IMR-90 (cell line): Measurements from ENCODE around the gene TUBGCP6. TPM values are rescaled to one million over a fixed set of nuclear protein-coding genes. Genes with fewer than 3 reads are reported as not detected.

Experiments
- ATAC-seq: fragments of 200-7000 bp; cut with Tn5 transposase; 2 replicates; pipeline ENCODE4 v1.9.1; 2020; ENCODE audit warnings: low read depth, mild to moderate bottlenecking, moderate library complexity
- BruUV-seq: library from RNA; stranded (reverse); fragments of 400-500 nt; replicated peaks from 2 replicates; lab custom pipeline; 2021; lab: Mats Ljungman, UMichigan
- CTCF ChIA-PET: fragments of 300-600 bp; formaldehyde crosslinking; extraction: SDS; loops from one replicate; lab custom pipeline; 2021; ENCODE audit warnings: antibody characterized with exemption; lab: Yijun Ruan, JAX
- POLR2A ChIA-PET: fragments of 300-600 bp; sonication (Branson Sonifier 250); formaldehyde crosslinking; loops from one replicate; lab custom pipeline; 2022; ENCODE audit warnings: antibody characterized with exemption; ENCODE audit not compliant: unreplicated experiment; lab: Charles Lee
- DNase-seq: peaks from one replicate; pipeline ENCODE4 v3.0.0; 2013
- H2AFZ ChIP-seq: replicated peaks from 2 replicates; pipeline ENCODE3; 2013; ENCODE audit warnings: low read length, mild to moderate bottlenecking; ENCODE audit not compliant: poor library complexity
- H2AK5ac ChIP-seq: 2 replicates; pipeline ENCODE4 v1.6.1; 2013; ENCODE audit warnings: low read depth, low read length, inconsistent platforms
- H2AK9ac ChIP-seq: replicated peaks from 2 replicates; pipeline ENCODE3; 2013; ENCODE audit warnings: mild to moderate bottlenecking, low read depth, low read length, moderate library complexity; ENCODE audit not compliant: poor library complexity
- H2BK120ac ChIP-seq: 2 replicates; pipeline ENCODE4 v1.6.1; 2013; ENCODE audit warnings: low read depth, low read length, inconsistent platforms
- H2BK15ac ChIP-seq: 3 replicates; pipeline ENCODE4 v1.6.1; 2013; ENCODE audit warnings: low read depth, low read length, inconsistent platforms
- H2BK20ac ChIP-seq: 2 replicates; pipeline ENCODE4 v1.6.1; 2013; ENCODE audit warnings: low read depth, mild to moderate bottlenecking, inconsistent platforms, low read length, moderate library complexity
- H2BK5ac ChIP-seq: 2 replicates; pipeline ENCODE4 v1.6.1; 2013; ENCODE audit warnings: mild to moderate bottlenecking, low read depth, low read length, inconsistent platforms; ENCODE audit not compliant: poor library complexity, severe bottlenecking
- H3K14ac ChIP-seq: replicated peaks from 2 replicates; pipeline ENCODE4 v1.6.1; 2013; ENCODE audit warnings: low read depth, low read length, inconsistent platforms
- H3K18ac ChIP-seq: 2 replicates; pipeline ENCODE4 v1.6.1; 2013; ENCODE audit warnings: low read depth, low read length, control low read depth
- H3K23ac ChIP-seq: 2 replicates; pipeline ENCODE4 v1.6.1; 2013; ENCODE audit warnings: low read depth, low read length, inconsistent platforms
- H3K27ac ChIP-seq: 2 replicates; pipeline ENCODE4 v1.5.1; 2013; ENCODE audit warnings: mild to moderate bottlenecking, control low read depth, low read length; ENCODE audit not compliant: insufficient read depth
- H3K27me3 ChIP-seq: 2 replicates; pipeline ENCODE4 v1.6.1; 2013; ENCODE audit warnings: low read length; ENCODE audit not compliant: control insufficient read depth, insufficient read depth
- H3K36me3 ChIP-seq: 2 replicates; pipeline ENCODE4 v1.6.1; 2013; ENCODE audit warnings: low read length, mixed read lengths; ENCODE audit not compliant: control insufficient read depth, insufficient read depth
- H3K4ac ChIP-seq: 2 replicates; pipeline ENCODE4 v1.6.1; 2013; ENCODE audit warnings: low read depth, low read length, inconsistent platforms
- H3K4me1 ChIP-seq: 2 replicates; pipeline ENCODE4 v1.6.1; 2013; ENCODE audit warnings: low read length, mixed read lengths; ENCODE audit not compliant: control insufficient read depth, insufficient read depth
- H3K4me2 ChIP-seq: 2 replicates; pipeline ENCODE4 v1.6.1; 2013; ENCODE audit warnings: low read depth, mild to moderate bottlenecking, control low read depth, low read length, moderate library complexity
- H3K4me3 ChIP-seq: 2 replicates; pipeline ENCODE4 v1.5.1; 2013; ENCODE audit warnings: low read depth, mild to moderate bottlenecking, control low read depth, low read length, moderate library complexity; ENCODE audit not compliant: insufficient read depth
- H3K56ac ChIP-seq: 2 replicates; pipeline ENCODE4 v1.6.1; 2013; ENCODE audit warnings: low read length, inconsistent platforms; ENCODE audit not compliant: insufficient read depth; ENCODE audit errors: extremely low read depth
- H3K79me1 ChIP-seq, 2 experiments: 2 replicates each; pipeline ENCODE4 v1.6.1; 2013; ENCODE audit warnings: low read length in 2 of 2, inconsistent platforms in 1 of 2, low read depth in 1 of 2
- H3K9ac ChIP-seq: 2 replicates; pipeline ENCODE4 v1.6.1; 2013; ENCODE audit warnings: low read depth, low read length, control low read depth
- H3K9me1 ChIP-seq: 2 replicates; pipeline ENCODE4 v1.6.1; 2013; ENCODE audit warnings: low read length, inconsistent platforms; ENCODE audit not compliant: insufficient read depth
- H3K9me3 ChIP-seq: 2 replicates; pipeline ENCODE4 v1.6.1; 2013; ENCODE audit warnings: low read length; ENCODE audit not compliant: control insufficient read depth, insufficient read depth
- H4K20me1 ChIP-seq: 2 replicates; pipeline ENCODE4 v1.6.1; 2013; ENCODE audit warnings: low read length, inconsistent platforms; ENCODE audit not compliant: insufficient read depth
- H4K5ac ChIP-seq: 2 replicates; pipeline ENCODE4 v1.6.1; 2013; ENCODE audit warnings: mild to moderate bottlenecking, low read depth, low read length, control low read depth
- H4K8ac ChIP-seq, 2 experiments: 2 replicates each; pipeline ENCODE4 v1.6.1; 2013; ENCODE audit warnings: low read depth in 2 of 2, low read length in 2 of 2, control low read depth in 1 of 2, inconsistent platforms in 1 of 2
- H4K91ac ChIP-seq: 2 replicates; pipeline ENCODE4 v1.6.1; 2013; ENCODE audit warnings: low read depth, low read length, inconsistent platforms; ENCODE audit not compliant: insufficient read depth
- BHLHE40 ChIP-seq: fragments of 150-350 bp; IDR thresholded peaks from 2 replicates; pipeline ENCODE4 v1.6.1; 2016; ENCODE audit warnings: mild to moderate bottlenecking, low read depth, low read length
- CEBPB ChIP-seq: IDR thresholded peaks from 2 replicates; pipeline ENCODE4 v1.6.1; 2012; ENCODE audit warnings: low read depth, low read length, improper control_type of control experiment
- CHD1 ChIP-seq: IDR thresholded peaks from 2 replicates; pipeline ENCODE4 v1.6.1; 2012; ENCODE audit warnings: low read depth, low read length, improper control_type of control experiment
- ELK1 ChIP-seq: fragments of 150-350 bp; IDR thresholded peaks from 2 replicates; pipeline ENCODE4 v1.6.1; 2016; ENCODE audit warnings: low read depth, mild to moderate bottlenecking, low read length, moderate library complexity, borderline replicate concordance
- FOS ChIP-seq: fragments of 150-350 bp; IDR thresholded peaks from 2 replicates; pipeline ENCODE4 v1.6.1; 2016; ENCODE audit warnings: low read depth, low read length
- MAFK ChIP-seq: IDR thresholded peaks from 2 replicates; pipeline ENCODE4 v1.6.1; 2012; ENCODE audit warnings: low read depth, low read length, improper control_type of control experiment
- MAZ ChIP-seq: IDR thresholded peaks from 2 replicates; pipeline ENCODE4 v1.6.1; 2012; ENCODE audit warnings: low read depth, mild to moderate bottlenecking, low read length, improper control_type of control experiment, moderate library complexity, borderline replicate concordance
- NFE2L2 ChIP-seq: fragments of 150-350 bp; IDR thresholded peaks from 2 replicates; pipeline ENCODE4 v1.6.1; 2016; ENCODE audit warnings: low read depth, mild to moderate bottlenecking, low read length
- POLR2A ChIP-seq: IDR thresholded peaks from 2 replicates; pipeline ENCODE4 v1.6.1; 2012; ENCODE audit warnings: mild to moderate bottlenecking, low read depth, low read length
- RAD21 ChIP-seq: IDR thresholded peaks from 2 replicates; pipeline ENCODE4 v1.6.1; 2012; ENCODE audit warnings: low read length, improper control_type of control experiment
- RCOR1 ChIP-seq: IDR thresholded peaks from 2 replicates; pipeline ENCODE4 v1.6.1; 2012; ENCODE audit warnings: mild to moderate bottlenecking, low read length, improper control_type of control experiment; ENCODE audit not compliant: insufficient replicate concordance
- RFX5 ChIP-seq: IDR thresholded peaks from 2 replicates; pipeline ENCODE4 v1.8.0; 2012; ENCODE audit warnings: low read depth, mild to moderate bottlenecking, low read length, moderate library complexity
- SMC3 ChIP-seq: fragments of 150-350 bp; IDR thresholded peaks from 2 replicates; pipeline ENCODE4 v1.6.1; 2016; ENCODE audit warnings: low read depth, mild to moderate bottlenecking, antibody characterized with exemption, low read length, moderate library complexity
- USF2 ChIP-seq: fragments of 150-350 bp; IDR thresholded peaks from 2 replicates; pipeline ENCODE4 v1.6.1; 2017; ENCODE audit warnings: mild to moderate bottlenecking, antibody characterized with exemption, low read length, low read depth
- WGBS, 2 experiments: methylation state at CpG; one replicate each; pipeline versions ENCODE4 v1.1.5 to v1.1.7; 2013; ENCODE audit warnings: missing lambda C conversion rate in 2 of 2; ENCODE audit not compliant: insufficient read length in 1 of 2; ENCODE audit errors: extremely low coverage in 2 of 2; 5-methylcytosine and 5-hydroxymethylcytosine counted together
- dilution Hi-C: fragments of 300-500 bp; cut with HindIII; formaldehyde crosslinking; loops from one replicate; pipeline ENCODE4 v1.14.3; 2018; ENCODE audit warnings: low sequenced_read_pairs; ENCODE audit not compliant: unreplicated experiment
- in situ Hi-C: fragments of 300-500 bp; cut with MboI; formaldehyde crosslinking; loops from 3 replicates; pipeline ENCODE4 v1.14.3; 2019; ENCODE audit warnings: low sequenced_read_pairs, inconsistent platforms, mixed read lengths
- intact Hi-C: fragments of 100-400 bp; cut with micrococcal nuclease; formaldehyde crosslinking; loops from 2 replicates; pipeline ENCODE4 v1.10.0; 2022
- polyA plus RNA-seq, 3 experiments: library from polyadenylated mRNA; depleted of rRNA; stranded (reverse); fragments of >200 nt; gene quantifications; 2 replicates each; pipeline ENCODE4 v1.2.3, GENCODE V29; 2012; ENCODE audit warnings: low replicate concordance in 1 of 3
- total RNA-seq: library from RNA; depleted of rRNA; stranded (reverse); fragments of >200 nt; gene quantifications from 2 replicates; pipeline ENCODE4 v1.2.3, GENCODE V29; 2012
- TF ChIP-seq, protein P1 (sequence below): conservative IDR thresholded peaks from 2 replicates; pipeline ENCODE4 v1.5.1; 2012; ENCODE audit warnings: mild to moderate bottlenecking, low read depth, low read length, improper control_type of control experiment

The TUBGCP6 gene
- total and polyA plus RNA-seq, 2 of the 4 experiments (the other 2 are of a cell fraction) = 10.8 to 28.6 TPM

GRCh38 chr22:50257041-50257440, 12.2 kb upstream of the TUBGCP6 start:
- intact Hi-C loops = no loop called here
- Histone ChIP-seq H3K36me3 (peaks cover 35% of the 10 kb centered on the region; the same call in 1 of the 2 replicates), H4K20me1 (peaks cover 31% of the 10 kb centered on the region), H2BK15ac (no peak overlapping the region), H3K27me3 (no peaks in the 10 kb centered on the region), H4K8ac (no peak overlapping the region), H2AK5ac (no peak overlapping the region), H3K9me3 (no peaks in the 10 kb centered on the region), H3K9ac (no peak overlapping the region), H3K4ac (no peak overlapping the region), H4K91ac (no peak overlapping the region), H3K9me1 (peaks cover 2% of the 10 kb centered on the region; the same call in 1 of the 2 replicates), H2BK5ac (no peak overlapping the region), H3K14ac (no peak overlapping the region), H3K27ac (no peak overlapping the region), H2BK20ac (no peak overlapping the region), H3K79me1 (peaks cover 9 to 40% of the 10 kb centered on the region in 2 experiments; a peak in 3 of 4 replicates), H2AK9ac (peak overlapping the region; percentile 24), H3K23ac (no peak overlapping the region), H3K4me1 (peaks cover 11% of the 10 kb centered on the region), H2AFZ (no peak overlapping the region), H4K5ac (no peak overlapping the region), H2BK120ac (no peak overlapping the region), H3K18ac (no peak overlapping the region), H3K4me3 (no peak overlapping the region), H3K56ac (no peak overlapping the region), H3K4me2 (no peak overlapping the region)
- POLR2A ChIA-PET = no interaction called here
- dilution Hi-C loops = no loop called here
- ATAC-seq (no peak), DNase-seq (no peak)
- TF ChIP-seq BHLHE40 = no peak
- TF ChIP-seq, protein P1, sequence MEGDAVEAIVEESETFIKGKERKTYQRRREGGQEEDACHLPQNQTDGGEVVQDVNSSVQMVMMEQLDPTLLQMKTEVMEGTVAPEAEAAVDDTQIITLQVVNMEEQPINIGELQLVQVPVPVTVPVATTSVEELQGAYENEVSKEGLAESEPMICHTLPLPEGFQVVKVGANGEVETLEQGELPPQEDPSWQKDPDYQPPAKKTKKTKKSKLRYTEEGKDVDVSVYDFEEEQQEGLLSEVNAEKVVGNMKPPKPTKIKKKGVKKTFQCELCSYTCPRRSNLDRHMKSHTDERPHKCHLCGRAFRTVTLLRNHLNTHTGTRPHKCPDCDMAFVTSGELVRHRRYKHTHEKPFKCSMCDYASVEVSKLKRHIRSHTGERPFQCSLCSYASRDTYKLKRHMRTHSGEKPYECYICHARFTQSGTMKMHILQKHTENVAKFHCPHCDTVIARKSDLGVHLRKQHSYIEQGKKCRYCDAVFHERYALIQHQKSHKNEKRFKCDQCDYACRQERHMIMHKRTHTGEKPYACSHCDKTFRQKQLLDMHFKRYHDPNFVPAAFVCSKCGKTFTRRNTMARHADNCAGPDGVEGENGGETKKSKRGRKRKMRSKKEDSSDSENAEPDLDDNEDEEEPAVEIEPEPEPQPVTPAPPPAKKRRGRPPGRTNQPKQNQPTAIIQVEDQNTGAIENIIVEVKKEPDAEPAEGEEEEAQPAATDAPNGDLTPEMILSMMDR = no peak
- TF ChIP-seq USF2 = no peak
- no peak for TF ChIP-seq POLR2A
- no peak for TF ChIP-seq SMC3
- TF ChIP-seq RFX5 = no peak
- no peak for TF ChIP-seq ELK1
- no peak for TF ChIP-seq FOS
- no peak for TF ChIP-seq RCOR1
- TF ChIP-seq CEBPB = no peak
- TF ChIP-seq MAZ = no peak
- no peak for TF ChIP-seq RAD21
- no peak for TF ChIP-seq NFE2L2
- no peak for TF ChIP-seq CHD1
- TF ChIP-seq MAFK = no peak
- CTCF ChIA-PET = no interaction called here
- BruUV-seq = no TSS peak
- in situ Hi-C loops = no loop called here
- 100% methylated on average over 2 of the region's 16 CpGs; no CpG with 5 or more reads in 1 of the 2 experiments for WGBS, 2 experiments
